ENCODE results near the gene PCDH9. TPM values are rescaled to one million over a fixed set of nuclear protein-coding genes. Genes with fewer than 3 reads are reported as not detected.

The PCDH9 gene
- total RNA-seq, 1 donor from 2014 or later, result 37.7 TPM

GRCh38 chr13:66365101-66365500 is 865.0 kb downstream of the PCDH9 start:
- intact Hi-C loops (cut with DNase I), result no loop called here
- ATAC-seq (no peak), DNase-seq (ENCODE audit: low spot score) (no peak)

GRCh38 chr13:66364346-66364745 is 865.8 kb downstream of the PCDH9 start:
- intact Hi-C loops (cut with DNase I), result no loop called here
- no peak for DNase-seq (ENCODE audit: low spot score)
- ATAC-seq, result no peak

GRCh38 chr13:66362485-66362884 is 867.7 kb downstream of the PCDH9 start:
- intact Hi-C loops (cut with DNase I), result no loop called here
- DNase-seq (ENCODE audit: low spot score) (no peak), ATAC-seq (no peak)

GRCh38 chr13:66359910-66360552 is 870.1 kb downstream of the PCDH9 start:
- ATAC-seq (no peak), DNase-seq (ENCODE audit: low spot score) (no peak)
- intact Hi-C loops (cut with DNase I), result no loop called here

- ATAC-seq (no peak), DNase-seq (ENCODE audit: low spot score) (no peak)
- intact Hi-C loops (cut with DNase I), result no loop called here
These were observed 870.7 kb downstream of the PCDH9 start for GRCh38 chr13:66359393-66359792.

- intact Hi-C loops (cut with DNase I), result no loop called here
- DNase-seq (ENCODE audit: low spot score) (no peak), ATAC-seq (no peak)
These were observed 871.6 kb downstream of the PCDH9 start for GRCh38 chr13:66358564-66358963.

- intact Hi-C loops (cut with DNase I), result no loop called here
- ATAC-seq (no peak), DNase-seq (ENCODE audit: low spot score) (no peak)
These were observed 872.7 kb downstream of the PCDH9 start for GRCh38 chr13:66357463-66357862.

- intact Hi-C loops (cut with DNase I), result no loop called here
- DNase-seq (ENCODE audit: low spot score) (no peak), ATAC-seq (no peak)
These were observed 875.0 kb downstream of the PCDH9 start for GRCh38 chr13:66354879-66355751.

GRCh38 chr13:66353664-66354063 is 876.5 kb downstream of the PCDH9 start:
- no peak for DNase-seq (ENCODE audit: low spot score)

GRCh38 chr13:66349966-66350365 is 880.2 kb downstream of the PCDH9 start:
- DNase-seq (ENCODE audit: low spot score), result no peak
- no peak for ATAC-seq
- intact Hi-C loops (cut with DNase I), result no loop called here

More at GRCh38 chr13:66353664-66354063, 876.5 kb downstream of the PCDH9 start:
- no peak for ATAC-seq
- intact Hi-C loops (cut with DNase I), result no loop called here

GRCh38 chr13:66348745-66349690 is 881.1 kb downstream of the PCDH9 start:
- intact Hi-C loops (cut with DNase I), result no loop called here
- ATAC-seq, result no peak
- DNase-seq (ENCODE audit: low spot score), result no peak

GRCh38 chr13:66347486-66348117 is 882.5 kb downstream of the PCDH9 start:
- ATAC-seq (no peak), DNase-seq (ENCODE audit: low spot score) (no peak)
- intact Hi-C loops (cut with DNase I), result no loop called here

- intact Hi-C loops (cut with DNase I), result no loop called here
- DNase-seq (ENCODE audit: low spot score), result no peak
These were observed 884.2 kb downstream of the PCDH9 start for GRCh38 chr13:66345971-66346370.

GRCh38 chr13:66345518-66345810 is 884.7 kb downstream of the PCDH9 start:
- ATAC-seq, result no peak
- no peak for DNase-seq (ENCODE audit: low spot score)
- intact Hi-C loops (cut with DNase I), result no loop called here

More at GRCh38 chr13:66345971-66346370, 884.2 kb downstream of the PCDH9 start:
- no peak for ATAC-seq

- DNase-seq (ENCODE audit: low spot score) (no peak), ATAC-seq (no peak)
- intact Hi-C loops (cut with DNase I), result no loop called here
These were observed 885.2 kb downstream of the PCDH9 start for GRCh38 chr13:66344805-66345517.

- no peak for ATAC-seq
- DNase-seq (ENCODE audit: low spot score), result no peak
- intact Hi-C loops (cut with DNase I), result no loop called here
These were observed 886.8 kb downstream of the PCDH9 start for GRCh38 chr13:66343224-66343828.

- DNase-seq (ENCODE audit: low spot score) (no peak), ATAC-seq (no peak)
- intact Hi-C loops (cut with DNase I), result no loop called here
These were observed 888.3 kb downstream of the PCDH9 start for GRCh38 chr13:66341635-66342377.

Measured in sciatic nerve (tissue), 2 donors.